K562 (cell line): ENCODE data around the gene CBX1.

ENCODE experiments used
- BMI1 ChIP-seq: fragments of 150-350 bp; IDR thresholded peaks from 2 replicates; pipeline ENCODE4 v1.6.1; 2014; ENCODE audit warnings: low read length
- CHD7 ChIP-seq: fragments of 200-600 bp; sonication (generic); IDR thresholded peaks from one replicate; pipeline ENCODE4 v1.6.1; 2012; ENCODE audit warnings: mild to moderate bottlenecking, low read depth, low read length, inconsistent platforms
- GABPA ChIP-seq: fragments of 200-800 bp; sonication (Bioruptor generic); conservative IDR thresholded peaks from 2 replicates; pipeline ENCODE4 v1.6.1; 2016; ENCODE audit warnings: low read depth, missing genetic modification characterization, missing compliant biosample characterization
- GTF2A2 ChIP-seq: IDR thresholded peaks from 2 replicates; pipeline ENCODE4 v1.6.1; 2016; ENCODE audit warnings: mild to moderate bottlenecking, missing genetic modification characterization, missing compliant biosample characterization
- PHF20 ChIP-seq: fragments of 450-650 bp; IDR thresholded peaks from 2 replicates; pipeline ENCODE4 v1.6.1; 2018; ENCODE audit not compliant: partially characterized antibody
- POLR3G ChIP-seq: IDR thresholded peaks from 2 replicates; pipeline ENCODE4 v1.6.1; 2011; ENCODE audit not compliant: insufficient read length, insufficient replicate concordance; ENCODE audit errors: extremely low read depth
- RAD51 ChIP-seq: fragments of 450-650 bp; IDR thresholded peaks from 2 replicates; pipeline ENCODE4 v1.7.1; 2016; ENCODE audit warnings: low read depth, mild to moderate bottlenecking, borderline replicate concordance
- SMARCA4 ChIP-seq: fragments of 450-650 bp; IDR thresholded peaks from 2 replicates; pipeline ENCODE4 v1.6.1; 2016
- TGIF2 ChIP-seq: sonication (generic); formaldehyde crosslinking; IDR thresholded peaks from 2 replicates; pipeline ENCODE4 v1.8.1; 2022; ENCODE audit warnings: mild to moderate bottlenecking, missing genetic modification reagents, moderate library complexity
- TF ChIP-seq, protein P1 (sequence below): fragments of 450-650 bp; IDR thresholded peaks from 2 replicates; pipeline ENCODE4 v1.6.1; 2018; ENCODE audit warnings: mild to moderate bottlenecking, low read depth; ENCODE audit not compliant: partially characterized antibody

DNA sequence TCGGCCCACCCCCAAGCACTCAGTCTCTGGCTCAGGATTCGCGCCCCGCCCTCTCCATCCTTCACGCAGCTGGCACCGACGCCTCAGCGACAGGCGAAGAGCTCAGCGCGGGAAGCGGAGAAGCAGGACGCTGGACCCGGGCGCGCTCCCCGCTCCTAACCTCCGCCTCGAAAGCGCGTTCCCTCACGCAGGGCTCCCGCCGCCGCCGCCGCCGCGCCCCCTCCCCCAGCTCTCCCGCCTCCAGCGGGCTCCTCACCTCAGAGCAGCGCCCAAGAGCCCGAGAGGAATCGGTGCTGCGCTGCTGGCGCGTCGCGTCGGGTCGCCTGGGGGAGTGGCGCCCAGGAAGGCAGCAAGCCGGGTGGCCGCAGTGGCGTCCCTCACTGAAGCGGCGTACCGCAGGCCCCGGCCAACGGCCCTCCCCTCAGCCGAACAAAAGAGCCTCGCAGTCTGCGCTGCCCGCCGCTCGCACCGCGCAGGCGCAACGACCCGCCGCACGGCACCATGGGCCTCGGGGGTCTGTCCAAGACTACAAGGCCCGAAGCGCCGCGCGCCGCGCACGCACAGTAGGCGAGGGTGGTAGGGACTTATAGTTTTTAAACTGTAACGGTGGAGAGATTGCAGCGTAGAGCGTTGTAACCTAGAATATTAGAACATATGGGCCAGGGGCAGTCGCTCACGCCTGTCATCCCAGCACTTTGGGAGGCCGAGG lies at the start of gene CBX1:
- TF ChIP-seq BMI1 (no peak), GABPA (no peak), POLR3G (no peak), TGIF2 (CRISPR knock-in tag) (no peak), CHD7 (no peak), GTF2A2 (tag) (no peak), RAD51 (no peak), PHF20 (no peak), SMARCA4 (no peak)
- TF ChIP-seq, protein P1, sequence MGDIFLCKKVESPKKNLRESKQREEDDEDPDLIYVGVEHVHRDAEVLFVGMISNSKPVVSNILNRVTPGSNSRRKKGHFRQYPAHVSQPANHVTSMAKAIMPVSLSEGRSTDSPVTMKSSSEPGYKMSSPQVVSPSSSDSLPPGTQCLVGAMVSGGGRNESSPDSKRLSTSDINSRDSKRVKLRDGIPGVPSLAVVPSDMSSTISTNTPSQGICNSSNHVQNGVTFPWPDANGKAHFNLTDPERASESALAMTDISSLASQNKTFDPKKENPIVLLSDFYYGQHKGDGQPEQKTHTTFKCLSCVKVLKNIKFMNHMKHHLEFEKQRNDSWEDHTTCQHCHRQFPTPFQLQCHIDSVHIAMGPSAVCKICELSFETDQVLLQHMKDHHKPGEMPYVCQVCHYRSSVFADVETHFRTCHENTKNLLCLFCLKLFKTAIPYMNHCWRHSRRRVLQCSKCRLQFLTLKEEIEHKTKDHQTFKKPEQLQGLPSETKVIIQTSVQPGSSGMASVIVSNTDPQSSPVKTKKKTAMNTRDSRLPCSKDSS: no peak
